ENCODE results near the gene CFAP97D1.

- TF ChIP-seq CTCF (IDR thresholded peaks at IDR 0.05; ENCODE audit: insufficient read depth, low read length) (no peak), REST (IDR thresholded peaks at IDR 0.05; ENCODE audit: insufficient replicate concordance, low read depth) (no peak)
Observed at GRCh38 chr17:43732958-43733357, 47.3 kb upstream of the CFAP97D1 start.

Measured in HL-60 (cell line).